ENCODE data around the gene BHLHE23.
A peak's percentile ranks its signal among the peaks of the same experiment; 100 is the strongest.

BHLHE23 gene

DNA sequence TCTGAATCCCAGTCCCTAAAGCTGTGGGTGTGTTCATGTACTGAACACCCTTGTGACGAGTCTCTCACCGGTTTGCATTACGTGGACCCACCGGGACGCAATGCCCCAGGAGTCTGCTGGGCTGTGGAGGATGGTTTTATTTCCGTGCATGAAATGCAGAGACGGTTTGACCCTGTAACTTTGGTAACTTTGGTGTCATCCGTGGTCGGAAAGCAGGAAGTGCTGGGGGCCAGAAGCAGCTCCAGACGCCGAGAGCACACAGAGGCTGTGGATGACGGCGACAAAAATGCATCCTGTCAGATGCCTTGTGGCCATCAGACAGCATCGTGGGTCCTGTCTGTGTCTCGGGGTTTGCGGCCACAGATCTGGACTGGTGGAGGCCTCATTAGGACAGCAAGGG, 7.2 kb downstream of the BHLHE23 start:
- no peak overlapping the region for H4K12ac ChIP-seq (ENCODE audit: low read depth, low read length)
- H3K79me1 ChIP-seq (ENCODE audit: low read length), result no peaks in the 10 kb centered on the region
- no CpG with 5 or more reads among the region's 16 CpGs for WGBS (ENCODE audit: extremely low coverage, insufficient coverage, insufficient read length)
- H2AFZ ChIP-seq (ENCODE audit: insufficient read depth, low read length, poor library complexity), result no peak overlapping the region
- DNase-seq, result no peak
- H3K9me3 ChIP-seq (ENCODE audit: insufficient read depth, low read depth, low read length), result peaks cover 13% of the 10 kb centered on the region
- no peak overlapping the region for H3K14ac ChIP-seq (ENCODE audit: low read length)
- H2BK12ac ChIP-seq (ENCODE audit: low read length), result no peak overlapping the region
- peaks cover 15% of the 10 kb centered on the region for H3K27me3 ChIP-seq (ENCODE audit: insufficient read depth, low read length)
- H3K4me3 ChIP-seq (ENCODE audit: low read depth, low read length), result no peak overlapping the region
- no peak overlapping the region for H3K18ac ChIP-seq (ENCODE audit: low read length)
- no peak overlapping the region for H3K27ac ChIP-seq (ENCODE audit: low read depth, low read length)
- no peaks in the 10 kb centered on the region for H3K79me2 ChIP-seq (ENCODE audit: control insufficient read depth, insufficient read depth, low read length, poor library complexity)
- no peaks in the 10 kb centered on the region for H3K4me1 ChIP-seq (ENCODE audit: control insufficient read depth in 1 of 2, insufficient read depth in 2 of 2, low read length in 2 of 2)
- no peak overlapping the region for H4K8ac ChIP-seq (ENCODE audit: low read depth, low read length)
- no peak overlapping the region for H2AK5ac ChIP-seq (ENCODE audit: low read length)
- H4K91ac ChIP-seq (ENCODE audit: low read depth, low read length), result no peak overlapping the region
- H3K4ac ChIP-seq (ENCODE audit: low read depth, low read length), result no peak overlapping the region
- H3K9ac ChIP-seq (ENCODE audit: low read length), result no peak overlapping the region
- H3K36me3 ChIP-seq (ENCODE audit: control insufficient read depth in 1 of 2, insufficient read depth in 2 of 2, low read length in 2 of 2), result no peaks in the 10 kb centered on the region
- no peak overlapping the region for H2BK5ac ChIP-seq (ENCODE audit: low read depth, low read length, poor library complexity)
- no peak overlapping the region for H3K4me2 ChIP-seq (ENCODE audit: low read length)
- H3K23ac ChIP-seq (ENCODE audit: low read length), result no peak overlapping the region
- H2BK120ac ChIP-seq (ENCODE audit: insufficient read depth, low read length, poor library complexity), result no peak overlapping the region

DNA sequence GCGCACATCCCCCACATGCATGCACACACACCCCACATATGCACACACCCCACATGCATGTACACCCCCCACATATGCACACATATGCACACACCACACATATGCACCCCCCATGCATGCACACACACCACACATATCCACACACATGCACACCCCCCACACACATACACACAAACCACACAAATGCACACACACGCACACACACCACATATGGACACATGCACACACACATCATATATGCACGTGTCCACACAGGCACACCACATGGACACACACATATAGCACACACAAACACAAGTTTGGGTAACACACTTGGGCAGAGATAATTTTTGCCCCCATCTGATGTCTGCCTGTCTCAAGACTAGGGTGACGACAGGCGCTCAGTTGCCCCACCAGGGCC, 8.3 kb downstream of the BHLHE23 start:
- no peak overlapping the region for H2BK120ac ChIP-seq (ENCODE audit: insufficient read depth, low read length, poor library complexity)
- peaks cover 12% of the 10 kb centered on the region for H3K27me3 ChIP-seq (ENCODE audit: insufficient read depth, low read length)
- no peak for DNase-seq
- H3K27ac ChIP-seq (ENCODE audit: low read depth, low read length), result no peak overlapping the region
- H2BK12ac ChIP-seq (ENCODE audit: low read length), result no peak overlapping the region
- no peak overlapping the region for H3K4me2 ChIP-seq (ENCODE audit: low read length)
- no peaks in the 10 kb centered on the region for H3K4me1 ChIP-seq (ENCODE audit: control insufficient read depth in 1 of 2, insufficient read depth in 2 of 2, low read length in 2 of 2)
- no peak overlapping the region for H4K91ac ChIP-seq (ENCODE audit: low read depth, low read length)
- no peak overlapping the region for H2AFZ ChIP-seq (ENCODE audit: insufficient read depth, low read length, poor library complexity)
- H3K9me3 ChIP-seq (ENCODE audit: insufficient read depth, low read depth, low read length), result peaks cover 13% of the 10 kb centered on the region
- no peak overlapping the region for H2AK5ac ChIP-seq (ENCODE audit: low read length)
- H3K23ac ChIP-seq (ENCODE audit: low read length), result no peak overlapping the region
- no peaks in the 10 kb centered on the region for H3K79me2 ChIP-seq (ENCODE audit: control insufficient read depth, insufficient read depth, low read length, poor library complexity)
- no CpG with 5 or more reads among the region's 5 CpGs for WGBS (ENCODE audit: extremely low coverage, insufficient coverage, insufficient read length)
- H3K79me1 ChIP-seq (ENCODE audit: low read length), result no peaks in the 10 kb centered on the region
- H2BK5ac ChIP-seq (ENCODE audit: low read depth, low read length, poor library complexity), result no peak overlapping the region
- no peak overlapping the region for H4K8ac ChIP-seq (ENCODE audit: low read depth, low read length)
- no peaks in the 10 kb centered on the region for H3K36me3 ChIP-seq (ENCODE audit: control insufficient read depth in 1 of 2, insufficient read depth in 2 of 2, low read length in 2 of 2)
- peak overlapping the region; percentile 46 for H3K4me3 ChIP-seq (ENCODE audit: low read depth, low read length)
- H4K12ac ChIP-seq (ENCODE audit: low read depth, low read length), result no peak overlapping the region
- no peak overlapping the region for H3K9ac ChIP-seq (ENCODE audit: low read length)
- H3K18ac ChIP-seq (ENCODE audit: low read length), result no peak overlapping the region
- no peak overlapping the region for H3K4ac ChIP-seq (ENCODE audit: low read depth, low read length)
- H3K14ac ChIP-seq (ENCODE audit: low read length), result no peak overlapping the region

DNA sequence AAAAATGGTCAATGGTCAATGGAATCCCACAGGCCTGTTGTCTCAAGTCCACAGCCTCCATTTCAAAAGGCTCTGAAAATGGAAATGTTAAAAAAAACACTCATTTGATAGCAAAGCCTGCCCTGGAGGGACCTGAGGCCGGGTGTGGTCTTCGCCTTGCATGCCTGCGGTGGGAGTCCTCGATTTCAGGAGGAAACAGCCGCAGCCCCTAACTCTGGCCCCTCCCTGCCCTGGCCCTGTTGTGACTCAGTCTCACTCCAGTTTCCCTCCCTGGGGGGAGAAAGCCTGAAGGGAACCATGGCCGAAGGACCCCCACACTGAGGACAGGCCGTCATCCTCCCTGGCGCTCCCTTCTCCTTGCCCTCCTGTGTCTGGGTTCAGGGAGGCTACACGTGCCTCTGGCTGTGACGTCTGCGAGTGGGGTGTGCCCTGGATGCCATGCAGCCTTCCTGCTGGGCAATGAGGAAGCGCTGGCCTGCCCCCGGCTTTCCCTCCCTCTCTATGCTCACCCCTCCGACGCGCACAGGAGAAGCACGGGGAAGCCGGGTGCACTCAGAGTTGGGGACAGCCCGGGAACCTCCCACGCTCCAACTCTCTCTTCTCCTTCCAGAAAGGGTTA, 9.2 kb downstream of the BHLHE23 start:
- no CpG with 5 or more reads among the region's 20 CpGs for WGBS (ENCODE audit: extremely low coverage, insufficient coverage, insufficient read length)
- H4K8ac ChIP-seq (ENCODE audit: low read depth, low read length), result no peak overlapping the region
- no peak overlapping the region for H4K12ac ChIP-seq (ENCODE audit: low read depth, low read length)

DNA sequence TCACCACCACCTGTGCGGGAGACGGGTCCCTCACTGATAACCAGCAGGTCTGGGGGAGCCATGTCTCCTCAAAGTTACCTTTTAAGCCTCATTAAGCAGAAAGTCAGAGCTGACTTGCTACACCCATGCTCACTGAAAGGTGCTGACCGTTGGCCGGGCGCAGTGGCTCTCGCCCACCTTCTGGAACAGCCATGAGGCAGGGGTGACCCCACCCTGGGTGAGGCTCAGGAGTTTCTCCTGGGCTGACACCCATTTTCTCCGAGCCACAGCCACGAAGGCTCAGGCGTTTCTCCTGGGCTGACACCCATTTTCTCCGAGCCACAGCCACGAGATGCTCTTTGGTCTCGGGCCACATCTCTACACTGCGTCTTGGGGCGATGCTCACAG, 10.2 kb downstream of the BHLHE23 start:
- H3K14ac ChIP-seq (ENCODE audit: low read length), result no peak overlapping the region
- H3K27ac ChIP-seq (ENCODE audit: low read depth, low read length), result no peak overlapping the region
- no peak overlapping the region for H2BK5ac ChIP-seq (ENCODE audit: low read depth, low read length, poor library complexity)
- H3K79me1 ChIP-seq (ENCODE audit: low read length), result no peaks in the 10 kb centered on the region
- no peak overlapping the region for H2BK12ac ChIP-seq (ENCODE audit: low read length)
- H3K9ac ChIP-seq (ENCODE audit: low read length), result no peak overlapping the region
- no peak overlapping the region for H2AFZ ChIP-seq (ENCODE audit: insufficient read depth, low read length, poor library complexity)
- H3K4ac ChIP-seq (ENCODE audit: low read depth, low read length), result no peak overlapping the region
- no peak for DNase-seq
- H3K36me3 ChIP-seq (ENCODE audit: control insufficient read depth in 1 of 2, insufficient read depth in 2 of 2, low read length in 2 of 2), result no peaks in the 10 kb centered on the region
- H4K8ac ChIP-seq (ENCODE audit: low read depth, low read length), result no peak overlapping the region
- no peak overlapping the region for H2AK5ac ChIP-seq (ENCODE audit: low read length)
- no peak overlapping the region for H4K91ac ChIP-seq (ENCODE audit: low read depth, low read length)
- H3K4me2 ChIP-seq (ENCODE audit: low read length), result no peak overlapping the region
- no CpG with 5 or more reads among the region's 14 CpGs for WGBS (ENCODE audit: extremely low coverage, insufficient coverage, insufficient read length)
- no peak overlapping the region for H2BK120ac ChIP-seq (ENCODE audit: insufficient read depth, low read length, poor library complexity)
- peaks cover 15% of the 10 kb centered on the region for H3K9me3 ChIP-seq (ENCODE audit: insufficient read depth, low read depth, low read length)
- no peak overlapping the region for H3K18ac ChIP-seq (ENCODE audit: low read length)
- H3K4me1 ChIP-seq (ENCODE audit: control insufficient read depth in 1 of 2, insufficient read depth in 2 of 2, low read length in 2 of 2), result no peaks in the 10 kb centered on the region
- no peak overlapping the region for H4K12ac ChIP-seq (ENCODE audit: low read depth, low read length)
- H3K23ac ChIP-seq (ENCODE audit: low read length), result no peak overlapping the region
- H3K79me2 ChIP-seq (ENCODE audit: control insufficient read depth, insufficient read depth, low read length, poor library complexity), result no peaks in the 10 kb centered on the region
- H3K27me3 ChIP-seq (ENCODE audit: insufficient read depth, low read length), result peaks cover 2% of the 10 kb centered on the region
- no peak overlapping the region for H3K4me3 ChIP-seq (ENCODE audit: low read depth, low read length)

More for the DNA sequence above, 9.2 kb downstream of the BHLHE23 start:
- Histone ChIP-seq H3K79me2 (ENCODE audit: control insufficient read depth, insufficient read depth, low read length, poor library complexity) (no peaks in the 10 kb centered on the region), H3K79me1 (ENCODE audit: low read length) (no peaks in the 10 kb centered on the region), H3K14ac (ENCODE audit: low read length) (no peak overlapping the region), H4K91ac (ENCODE audit: low read depth, low read length) (no peak overlapping the region), H2BK120ac (ENCODE audit: insufficient read depth, low read length, poor library complexity) (no peak overlapping the region), H3K4me2 (ENCODE audit: low read length) (no peak overlapping the region), H2BK12ac (ENCODE audit: low read length) (no peak overlapping the region), H3K36me3 (ENCODE audit: control insufficient read depth in 1 of 2, insufficient read depth in 2 of 2, low read length in 2 of 2) (no peaks in the 10 kb centered on the region), H3K4me3 (ENCODE audit: low read depth, low read length) (peak overlapping the region; percentile 41), H3K4me1 (ENCODE audit: control insufficient read depth in 1 of 2, insufficient read depth in 2 of 2, low read length in 2 of 2) (no peaks in the 10 kb centered on the region), H3K27me3 (ENCODE audit: insufficient read depth, low read length) (peaks cover 8% of the 10 kb centered on the region), H3K18ac (ENCODE audit: low read length) (no peak overlapping the region), H3K9ac (ENCODE audit: low read length) (no peak overlapping the region), H3K4ac (ENCODE audit: low read depth, low read length) (no peak overlapping the region), H2AK5ac (ENCODE audit: low read length) (no peak overlapping the region), H3K9me3 (ENCODE audit: insufficient read depth, low read depth, low read length) (peaks cover 14% of the 10 kb centered on the region), H2BK5ac (ENCODE audit: low read depth, low read length, poor library complexity) (no peak overlapping the region), H3K27ac (ENCODE audit: low read depth, low read length) (no peak overlapping the region), H2AFZ (ENCODE audit: insufficient read depth, low read length, poor library complexity) (no peak overlapping the region), H3K23ac (ENCODE audit: low read length) (no peak overlapping the region)
- no peak for DNase-seq
